GM13976 (cell line): ENCODE measurements around the gene LGI4.

ENCODE experiments used
- DNase-seq: peaks from one replicate; pipeline ENCODE4 v3.0.0; 2012; ENCODE audit warnings: low spot score
- in situ Hi-C: fragments of 300-500 bp; cut with MboI; formaldehyde crosslinking; loops from one replicate; pipeline ENCODE4 v1.12.0; 2022; ENCODE audit warnings: low sequenced_read_pairs, mixed read lengths, inconsistent platforms; ENCODE audit not compliant: unreplicated experiment
- TF ChIP-seq, protein P1 (sequence below): IDR thresholded peaks from 2 replicates; pipeline ENCODE4 v1.5.1; 2012; ENCODE audit warnings: borderline replicate concordance, mild to moderate bottlenecking; ENCODE audit not compliant: insufficient read depth; ENCODE audit errors: extremely low read depth, missing control alignments, control extremely low read depth

LGI4 gene

DNA sequence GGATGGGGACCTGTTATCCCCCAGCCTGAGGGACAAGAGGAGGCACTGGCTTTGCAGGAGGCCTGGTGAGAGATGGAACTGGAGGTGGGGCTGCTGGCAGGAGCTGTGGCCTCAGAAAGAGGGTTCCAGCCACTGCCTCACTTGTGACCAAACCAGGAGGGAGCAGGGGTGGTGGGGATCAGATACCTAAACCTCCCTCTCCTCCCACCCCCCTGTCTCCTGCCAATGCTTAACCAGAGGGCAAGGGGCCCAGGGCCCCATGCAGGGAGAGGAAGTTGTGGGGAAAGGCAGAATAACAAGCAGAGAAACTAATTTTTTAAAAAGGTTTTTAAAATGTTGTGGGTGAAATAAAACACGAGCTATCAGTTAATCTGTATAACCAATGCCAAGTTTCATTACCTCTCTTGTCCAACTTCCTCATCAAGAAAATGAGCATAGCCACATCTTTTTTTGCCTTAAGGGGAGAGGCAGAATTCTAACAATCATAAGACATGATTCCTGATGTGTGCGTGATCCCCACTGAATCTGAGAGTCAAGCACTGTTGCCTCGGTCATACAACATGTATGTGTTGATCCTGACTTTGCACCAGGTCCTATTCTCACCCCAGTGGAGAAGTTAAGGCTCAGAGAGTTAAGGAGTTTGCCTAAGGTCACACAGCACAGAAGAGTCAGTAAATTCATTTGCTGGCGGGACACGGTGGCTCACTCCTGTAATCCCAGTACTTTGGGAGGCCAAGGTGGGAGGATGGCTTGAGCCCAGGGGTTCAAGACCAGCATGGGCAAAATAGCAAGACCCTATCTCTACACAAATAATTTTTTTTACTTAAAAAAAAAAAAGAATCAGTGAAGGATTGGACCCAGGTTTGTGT lies 32.6 kb upstream of the LGI4 start:
- in situ Hi-C loops: no loop called here
- DNase-seq: no peak
- TF ChIP-seq, protein P1, sequence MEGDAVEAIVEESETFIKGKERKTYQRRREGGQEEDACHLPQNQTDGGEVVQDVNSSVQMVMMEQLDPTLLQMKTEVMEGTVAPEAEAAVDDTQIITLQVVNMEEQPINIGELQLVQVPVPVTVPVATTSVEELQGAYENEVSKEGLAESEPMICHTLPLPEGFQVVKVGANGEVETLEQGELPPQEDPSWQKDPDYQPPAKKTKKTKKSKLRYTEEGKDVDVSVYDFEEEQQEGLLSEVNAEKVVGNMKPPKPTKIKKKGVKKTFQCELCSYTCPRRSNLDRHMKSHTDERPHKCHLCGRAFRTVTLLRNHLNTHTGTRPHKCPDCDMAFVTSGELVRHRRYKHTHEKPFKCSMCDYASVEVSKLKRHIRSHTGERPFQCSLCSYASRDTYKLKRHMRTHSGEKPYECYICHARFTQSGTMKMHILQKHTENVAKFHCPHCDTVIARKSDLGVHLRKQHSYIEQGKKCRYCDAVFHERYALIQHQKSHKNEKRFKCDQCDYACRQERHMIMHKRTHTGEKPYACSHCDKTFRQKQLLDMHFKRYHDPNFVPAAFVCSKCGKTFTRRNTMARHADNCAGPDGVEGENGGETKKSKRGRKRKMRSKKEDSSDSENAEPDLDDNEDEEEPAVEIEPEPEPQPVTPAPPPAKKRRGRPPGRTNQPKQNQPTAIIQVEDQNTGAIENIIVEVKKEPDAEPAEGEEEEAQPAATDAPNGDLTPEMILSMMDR: no peak

DNA sequence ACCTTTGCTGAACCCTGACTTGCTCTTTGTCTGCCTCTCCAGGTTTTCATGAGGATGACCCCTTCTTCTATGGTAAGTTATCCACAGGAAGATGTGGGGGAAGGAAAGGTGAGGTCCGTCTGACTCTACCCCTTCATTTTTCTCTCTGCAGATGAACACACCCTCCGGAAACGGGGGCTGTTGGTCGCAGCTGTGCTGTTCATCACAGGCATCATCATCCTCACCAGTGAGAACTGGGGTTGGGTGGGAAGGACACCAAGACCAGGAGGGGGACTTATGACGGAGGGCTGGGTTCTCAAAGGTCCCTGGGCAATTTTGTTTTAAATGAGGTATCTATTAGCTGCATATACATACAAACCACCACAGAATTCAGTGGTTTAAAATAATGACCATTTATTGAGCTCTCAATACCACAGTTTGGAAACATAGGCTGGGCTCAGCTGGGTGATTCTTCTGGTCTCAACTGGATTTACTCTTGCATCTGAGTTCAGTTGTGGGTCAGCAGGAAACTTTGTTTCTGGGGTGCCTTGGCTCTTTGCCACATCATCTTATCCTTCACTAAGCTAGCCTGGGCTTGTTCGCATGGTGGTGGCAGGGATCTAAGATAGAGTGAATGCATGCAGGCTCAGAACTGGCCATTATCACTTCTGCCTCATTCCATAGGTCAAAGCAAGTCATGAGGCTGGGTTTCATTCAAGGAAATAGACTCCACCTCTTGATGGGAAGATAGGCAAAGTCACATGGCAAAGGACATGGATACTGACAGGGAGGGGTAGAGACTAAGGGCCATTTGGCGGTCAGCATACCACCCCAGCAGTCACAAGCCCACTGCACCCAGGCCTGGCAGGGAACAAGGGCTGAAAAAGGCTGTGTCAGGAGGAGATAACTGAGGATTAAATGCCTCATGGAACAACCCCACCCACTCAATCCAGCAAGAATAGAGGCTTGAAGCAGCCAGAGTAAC lies 31.5 kb upstream of the LGI4 start:
- DNase-seq: no peak
- TF ChIP-seq, protein P1: no peak
- in situ Hi-C loops: no loop called here

DNA sequence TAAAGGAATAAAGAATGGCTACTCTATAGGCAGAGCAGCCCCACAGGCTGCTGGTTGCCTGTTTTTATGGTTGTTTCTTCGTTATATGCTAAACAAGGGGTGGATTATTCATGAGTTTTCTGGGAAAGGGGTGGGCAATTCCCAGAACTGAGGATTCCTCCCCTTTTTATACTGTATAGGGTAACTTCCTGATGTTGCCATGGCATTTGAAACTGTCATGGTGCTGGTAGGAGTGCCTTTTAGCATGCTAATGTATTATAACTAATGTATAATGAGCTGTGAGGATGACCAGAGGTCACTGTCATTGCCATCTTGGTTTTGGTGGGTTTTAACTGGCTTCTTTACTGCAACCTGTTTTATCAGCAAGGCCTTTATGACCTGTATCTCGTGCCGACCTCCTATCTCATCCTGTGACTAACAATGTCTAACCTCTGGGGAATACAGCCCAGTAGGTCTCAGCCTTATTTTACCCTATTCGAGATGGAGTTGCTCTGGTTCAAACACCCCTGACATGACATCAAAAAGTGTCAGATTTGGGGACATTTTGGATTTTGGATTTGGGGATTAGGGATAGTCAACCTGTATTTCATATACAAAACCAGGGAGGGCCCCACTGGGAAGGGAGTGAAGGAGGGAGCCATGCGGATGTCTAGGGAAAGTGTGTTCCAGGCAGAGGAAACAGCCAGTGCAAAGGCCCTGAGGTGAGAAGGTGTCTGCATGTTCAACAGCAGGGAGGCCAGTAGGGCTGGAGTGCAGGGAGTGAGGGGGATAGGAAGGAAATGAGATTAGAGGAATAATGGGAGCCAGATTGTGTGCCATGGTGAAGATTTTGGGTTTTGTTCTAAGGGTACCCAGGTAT lies 30.6 kb upstream of the LGI4 start:
- no peak for DNase-seq
- in situ Hi-C loops: no loop called here
- TF ChIP-seq, protein P1: no peak

DNA sequence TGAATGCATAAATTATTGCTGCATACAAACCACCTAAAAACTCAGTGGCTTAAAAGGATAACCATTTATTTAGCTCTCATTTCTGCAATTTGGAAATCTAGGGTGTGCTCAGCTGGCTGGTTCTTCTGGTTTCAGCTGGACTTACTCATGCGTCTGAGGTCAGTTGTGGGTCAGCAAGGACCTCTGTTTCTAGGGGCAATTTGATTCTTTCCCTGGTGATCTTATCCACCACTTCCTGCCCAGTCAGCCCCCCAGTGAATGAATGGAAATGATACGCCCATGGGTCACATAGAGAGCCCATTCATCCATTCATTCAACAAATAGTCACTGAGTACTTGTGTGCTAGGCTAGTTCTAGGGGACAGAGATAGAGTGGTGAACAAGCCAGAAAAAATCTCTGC lies 29.6 kb upstream of the LGI4 start:
- TF ChIP-seq, protein P1: no peak
- in situ Hi-C loops: no loop called here
- DNase-seq: no peak

DNA sequence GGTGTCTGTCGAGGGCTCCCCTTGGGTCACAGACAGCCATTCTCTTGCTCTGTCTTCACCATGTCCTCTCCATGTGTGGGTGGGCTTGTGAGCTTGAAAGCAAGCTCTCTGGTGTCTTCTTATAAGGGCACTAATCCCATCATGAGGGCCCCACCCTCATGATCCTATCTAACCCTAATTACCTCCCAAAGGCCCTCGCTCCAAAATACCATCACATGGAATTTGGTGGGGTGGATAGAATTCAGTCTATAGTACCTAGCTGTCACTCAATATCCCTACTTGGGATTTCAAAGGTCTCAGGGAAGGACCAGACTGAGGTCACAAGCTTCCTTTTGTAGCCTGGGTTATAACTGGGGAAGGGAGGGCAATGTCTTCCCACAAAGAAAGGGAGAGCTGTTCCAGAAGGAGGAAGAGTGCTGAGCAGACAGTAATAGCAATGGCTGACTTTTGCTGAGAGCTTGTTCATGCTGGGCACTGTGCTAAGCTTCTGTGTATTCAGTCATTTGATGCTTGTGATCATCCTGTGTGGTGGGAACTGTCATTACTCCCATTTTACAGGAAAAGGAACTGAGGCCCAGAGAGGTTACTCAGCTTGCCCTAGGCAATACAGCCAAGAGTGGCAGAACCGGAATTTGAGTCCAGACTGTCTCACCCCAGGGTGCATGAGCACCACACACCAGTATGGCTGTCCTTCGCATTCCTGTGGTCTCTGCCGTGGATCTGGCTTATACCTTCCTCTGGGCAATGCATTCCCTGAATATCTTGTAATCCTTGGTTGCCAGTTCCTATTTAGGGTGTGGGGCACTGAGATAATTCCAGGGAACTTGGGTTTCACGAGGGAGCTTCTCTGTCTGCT lies 27.8 kb upstream of the LGI4 start:
- in situ Hi-C loops: no loop called here
- DNase-seq: no peak
- TF ChIP-seq, protein P1: no peak
